ENCODE data around the gene ZBED4.

GRCh38 chr22:49856343-49856742 is 2.7 kb downstream of the ZBED4 start:
- TF ChIP-seq POLR2AphosphoS5 (IDR thresholded peaks at IDR 0.05; ENCODE audit: low read depth, low read length) (no peak), POLR2A (IDR thresholded peaks at IDR 0.05; ENCODE audit: low read depth, low read length) (no peak)
